Loucy (cell line): ENCODE results near the gene PLXNA3.

Source experiments
- CTCF ChIP-seq: fragments of 200-600 bp; sonication (generic); conservative IDR thresholded peaks from 2 replicates; pipeline ENCODE4 v1.5.1; 2014; ENCODE audit warnings: mild to moderate bottlenecking, antibody characterized with exemption, low read length
- EZH2phosphoT487 ChIP-seq: fragments of 200-600 bp; IDR thresholded peaks from 2 replicates; pipeline ENCODE4 v1.6.1; 2018; ENCODE audit warnings: antibody characterized with exemption, mild to moderate bottlenecking, moderate library complexity, borderline replicate concordance

- TF ChIP-seq CTCF, result no peak
- no peak for TF ChIP-seq EZH2phosphoT487
Observed at GRCh38 chrX:154477891-154478477, 19.9 kb downstream of the PLXNA3 start.
